Measurements from ENCODE around the gene NPHS2.
"Not testable (repeated sequence)": the region's sequence is repeated elsewhere in the genome, so short reads cannot be mapped to it uniquely, and the experiment has no call there.

Gene NPHS2

GRCh38 chr1:179545321-179545720, 30.4 kb downstream of the NPHS2 start:
- DNase-seq: no peak

DNA sequence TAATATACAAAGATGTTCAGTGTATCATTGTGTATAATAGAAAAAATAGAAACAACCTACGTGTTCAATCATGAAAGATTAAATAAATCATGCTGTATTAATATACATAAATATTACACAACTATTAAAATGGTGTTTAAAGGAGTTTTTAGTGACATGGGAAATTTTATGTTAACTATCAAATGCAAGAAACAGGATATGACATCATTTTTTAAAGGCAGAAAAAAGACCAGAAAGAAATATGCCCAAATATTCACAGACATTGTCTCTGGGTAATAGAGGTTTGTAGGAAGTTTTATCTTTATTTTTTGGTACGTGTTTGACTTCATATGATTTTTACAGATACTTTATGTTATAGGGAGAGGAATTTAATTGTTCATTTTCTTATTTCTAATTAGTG, 34.0 kb downstream of the NPHS2 start:
- no peak for DNase-seq

- no peak for DNase-seq
These were observed 45.4 kb downstream of the NPHS2 start for GRCh38 chr1:179530352-179530751.

DNA sequence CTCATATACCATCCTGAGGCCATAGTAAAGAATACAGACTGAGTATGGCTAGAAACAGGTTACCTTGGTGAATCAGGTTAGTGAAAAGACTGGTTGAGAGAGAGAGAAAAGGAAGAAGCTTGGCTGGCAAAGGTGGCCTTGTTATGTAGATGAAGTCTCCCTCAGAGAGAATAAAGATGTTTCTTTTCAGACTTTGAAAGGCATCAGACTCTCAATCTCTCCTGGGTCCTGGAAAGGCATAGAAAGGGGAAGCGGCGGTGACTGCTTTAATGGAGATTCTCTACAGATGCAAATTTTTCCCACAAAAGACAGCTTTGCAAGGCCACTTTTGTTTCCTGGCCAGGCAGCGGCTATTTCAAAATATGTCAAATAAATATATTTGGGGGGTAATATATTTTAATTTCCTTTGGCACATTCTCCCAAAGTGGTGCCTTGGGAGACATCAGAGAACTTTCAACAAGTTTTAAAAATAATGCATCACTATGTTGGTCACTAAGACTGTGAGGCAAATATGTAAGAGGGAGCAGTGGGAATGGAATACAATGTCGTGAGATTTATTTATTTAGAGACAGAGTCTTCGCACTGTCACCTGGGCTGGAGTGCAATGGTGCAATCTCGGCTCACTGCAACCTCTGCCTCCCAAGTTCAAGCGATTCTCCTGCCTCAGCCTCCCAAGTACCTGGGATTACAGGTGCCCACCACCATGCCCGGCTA, 46.1 kb downstream of the NPHS2 start:
- no peak for DNase-seq

DNA sequence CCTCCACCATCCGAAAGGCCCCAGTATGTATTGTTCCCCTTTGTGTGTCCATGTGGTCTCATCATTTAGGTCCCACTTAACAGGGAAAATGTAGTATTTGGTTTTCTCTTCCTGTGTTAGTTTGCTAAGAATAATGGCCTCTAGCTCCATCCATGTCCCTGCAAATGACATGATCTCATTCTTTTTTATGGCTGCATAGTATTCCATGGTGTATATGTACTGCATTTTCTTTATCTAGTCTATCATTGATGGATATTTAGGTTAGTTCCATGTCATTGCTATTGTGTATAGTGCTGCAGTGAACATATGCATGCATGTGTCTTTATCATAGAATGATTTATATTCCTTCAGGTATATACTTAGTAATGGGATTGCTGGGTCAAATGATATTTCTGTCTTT, 57.2 kb downstream of the NPHS2 start:
- not testable (repeated sequence) for DNase-seq

DNA sequence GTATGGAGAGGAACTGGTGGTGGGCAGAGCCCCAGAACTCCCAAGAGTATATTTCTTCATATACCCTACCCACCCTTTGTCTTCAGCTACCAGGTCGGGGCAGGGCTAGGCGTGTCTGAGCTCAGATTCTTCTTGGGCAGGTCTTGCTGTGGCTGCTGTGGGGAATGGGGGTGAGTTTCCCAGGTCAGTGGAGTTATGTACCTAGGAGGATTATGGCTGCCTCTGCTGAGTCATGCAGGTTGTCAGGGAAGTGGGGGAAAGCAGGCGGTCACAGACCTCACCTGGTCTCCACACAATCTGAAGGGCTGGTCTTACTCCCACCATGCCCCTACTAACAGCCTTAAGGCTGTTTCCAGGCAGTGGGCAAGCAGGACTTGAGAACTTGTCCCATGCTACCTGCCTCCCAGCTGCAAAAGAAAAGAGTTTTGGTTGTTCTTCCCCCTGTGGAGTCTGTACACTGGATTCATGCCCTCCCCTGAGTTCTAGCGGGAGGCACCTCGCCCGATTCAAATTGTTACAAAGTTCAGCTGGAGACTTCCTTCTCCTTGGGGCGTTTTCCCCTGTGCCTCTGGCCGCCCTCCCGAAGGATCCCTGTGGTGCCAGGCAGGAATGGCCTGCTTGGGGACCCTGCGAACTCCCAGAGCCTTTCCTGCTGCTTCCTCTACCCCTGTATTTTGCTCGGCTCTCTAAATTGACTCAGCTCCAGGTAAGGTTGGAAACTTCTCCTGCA, 58.6 kb downstream of the NPHS2 start:
- no peak for DNase-seq

- DNase-seq: no peak
These were observed 65.7 kb downstream of the NPHS2 start for GRCh38 chr1:179510038-179510437.

DNA sequence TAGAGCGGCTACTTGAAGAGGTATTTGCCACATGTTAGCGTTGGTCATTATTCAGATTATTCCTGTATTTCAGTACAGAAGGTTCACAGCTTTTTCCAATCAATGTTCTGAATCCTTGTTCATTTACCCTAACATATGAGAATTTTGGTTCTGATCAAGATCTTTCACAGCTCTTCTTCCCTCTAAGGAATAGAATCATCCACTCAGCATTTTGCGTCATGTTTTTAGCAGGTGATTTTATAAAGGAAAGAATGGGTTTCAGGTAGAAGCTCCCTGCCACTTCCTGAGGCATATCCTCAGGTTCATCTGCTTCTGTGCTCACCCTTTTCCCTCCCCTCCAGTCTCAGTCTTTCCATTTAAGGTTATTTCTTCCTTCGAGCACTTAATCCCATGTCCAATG, 66.4 kb downstream of the NPHS2 start:
- DNase-seq: no peak

DNA sequence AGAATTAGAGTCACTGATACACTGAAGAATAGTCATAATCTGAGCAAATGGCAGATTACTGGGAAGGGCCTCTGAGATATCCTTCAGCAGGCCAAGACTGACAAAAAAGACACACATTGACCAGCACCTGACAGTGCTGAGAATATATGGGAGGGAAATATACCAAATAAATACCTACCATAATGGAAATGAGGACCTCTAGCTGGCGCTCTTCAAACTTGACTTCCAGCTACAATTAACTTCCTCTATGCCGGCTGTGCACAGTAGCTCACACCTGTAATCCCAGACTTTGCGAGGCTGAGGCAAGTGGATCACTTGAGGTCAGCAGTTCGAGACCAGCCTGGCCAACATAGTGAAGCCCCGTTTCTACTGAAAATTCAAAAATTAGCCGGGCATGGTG, 69.5 kb downstream of the NPHS2 start:
- DNase-seq: no peak
